ENCODE data around the gene MPIG6B. TPM values are rescaled to one million over a fixed set of nuclear protein-coding genes. Genes with fewer than 3 reads are reported as not detected.

The MPIG6B gene
- total RNA-seq, 6 donors from 2014 or later, result 0.30 to 4.1 (median 1.2) TPM; not detected in 1

- Histone ChIP-seq H3K27ac (no peak overlapping the region), H3K9me3 (no peaks in the 10 kb centered on the region), H3K27me3 (no peaks in the 10 kb centered on the region), H3K36me3 (peaks cover 9 to 75% (median 48%) of the 10 kb centered on the region in 4 donors), H3K4me1 (peaks cover 15 to 28% (median 18%) of the 10 kb centered on the region in 4 donors), H3K4me3 (no peak overlapping the region)
- no peak for TF ChIP-seq EP300 (IDR thresholded peaks at IDR 0.05)
- TF ChIP-seq POLR2AphosphoS5 (IDR thresholded peaks at IDR 0.05), result no peak
- TF ChIP-seq, protein P1, sequence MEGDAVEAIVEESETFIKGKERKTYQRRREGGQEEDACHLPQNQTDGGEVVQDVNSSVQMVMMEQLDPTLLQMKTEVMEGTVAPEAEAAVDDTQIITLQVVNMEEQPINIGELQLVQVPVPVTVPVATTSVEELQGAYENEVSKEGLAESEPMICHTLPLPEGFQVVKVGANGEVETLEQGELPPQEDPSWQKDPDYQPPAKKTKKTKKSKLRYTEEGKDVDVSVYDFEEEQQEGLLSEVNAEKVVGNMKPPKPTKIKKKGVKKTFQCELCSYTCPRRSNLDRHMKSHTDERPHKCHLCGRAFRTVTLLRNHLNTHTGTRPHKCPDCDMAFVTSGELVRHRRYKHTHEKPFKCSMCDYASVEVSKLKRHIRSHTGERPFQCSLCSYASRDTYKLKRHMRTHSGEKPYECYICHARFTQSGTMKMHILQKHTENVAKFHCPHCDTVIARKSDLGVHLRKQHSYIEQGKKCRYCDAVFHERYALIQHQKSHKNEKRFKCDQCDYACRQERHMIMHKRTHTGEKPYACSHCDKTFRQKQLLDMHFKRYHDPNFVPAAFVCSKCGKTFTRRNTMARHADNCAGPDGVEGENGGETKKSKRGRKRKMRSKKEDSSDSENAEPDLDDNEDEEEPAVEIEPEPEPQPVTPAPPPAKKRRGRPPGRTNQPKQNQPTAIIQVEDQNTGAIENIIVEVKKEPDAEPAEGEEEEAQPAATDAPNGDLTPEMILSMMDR (IDR thresholded peaks at IDR 0.05), result no peak
- no peak for TF ChIP-seq POLR2A (IDR thresholded peaks at IDR 0.05)
- WGBS, 2 donors, result 43 to 57% methylated on average over 3 of the region's 3 CpGs
- DNase-seq (no peak), ATAC-seq (ENCODE audit: low FRiP score in 2 of 2) (no peak)
Measured at GRCh38 chr6:31697555-31697954, 25.6 kb upstream of the MPIG6B start.

DNA sequence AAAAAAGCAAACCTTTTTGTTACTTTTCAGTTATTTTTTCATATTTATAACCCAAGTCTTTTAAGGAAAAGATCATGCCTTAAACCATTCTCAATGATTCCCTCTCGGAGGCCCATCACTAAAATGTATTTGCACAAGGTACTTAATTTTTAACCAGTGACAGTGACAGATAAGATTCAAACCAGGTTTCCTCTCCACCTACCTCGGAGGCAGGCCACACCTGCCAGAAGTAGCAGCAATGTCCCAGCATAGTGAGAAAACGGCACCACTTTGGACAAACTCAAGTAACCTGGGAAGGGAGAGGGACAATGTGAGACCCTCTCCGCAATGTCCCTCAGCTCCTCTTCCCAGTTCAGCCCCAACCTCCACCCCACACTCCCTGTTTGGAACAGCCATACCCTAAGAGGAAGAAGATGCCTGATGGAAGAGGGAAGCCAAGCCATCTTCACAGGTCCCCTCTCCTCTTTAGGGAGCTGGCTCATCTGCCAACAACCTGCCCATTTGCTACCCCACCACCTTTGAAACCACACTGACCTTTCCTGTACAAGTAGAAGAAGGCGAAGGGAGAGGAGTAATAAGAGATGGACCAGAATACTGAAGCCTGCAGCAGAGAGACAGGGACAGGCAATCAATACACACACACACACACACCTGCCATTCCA, 22.3 kb upstream of the MPIG6B start:
- H3K36me3 ChIP-seq, result peaks cover 0 to 43% (median 20%) of the 10 kb centered on the region in 4 donors
- no peaks in the 10 kb centered on the region for H3K9me3 ChIP-seq
- H3K27me3 ChIP-seq, result no peaks in the 10 kb centered on the region
- TF ChIP-seq POLR2A (IDR thresholded peaks at IDR 0.05) (no peak), POLR2AphosphoS5 (IDR thresholded peaks at IDR 0.05) (no peak), EP300 (IDR thresholded peaks at IDR 0.05) (no peak)
- H3K27ac ChIP-seq, result peak overlapping the region in 1 of 4 donors; percentile 99
- H3K4me3 ChIP-seq, result peak overlapping the region in 1 of 4 donors; percentile 64
- 76 to 85% methylated on average over 5 of the region's 5 CpGs for WGBS, 2 donors
- peaks cover 21 to 35% (median 23%) of the 10 kb centered on the region in 4 donors for H3K4me1 ChIP-seq
- no peak for DNase-seq
- ATAC-seq (ENCODE audit: low FRiP score in 2 of 2), result no peak

- TF ChIP-seq, protein P1 (IDR thresholded peaks at IDR 0.05), result no peak
- TF ChIP-seq EP300 (IDR thresholded peaks at IDR 0.05), result no peak
- TF ChIP-seq POLR2A (IDR thresholded peaks at IDR 0.05), result no peak
- no peak for TF ChIP-seq POLR2AphosphoS5 (IDR thresholded peaks at IDR 0.05)
- ATAC-seq (ENCODE audit: low FRiP score in 2 of 2) (no peak), DNase-seq (no peak)
- H3K27ac ChIP-seq, result peak overlapping the region; percentile 97 to 99 (median 98)
- peaks cover 21 to 35% (median 23%) of the 10 kb centered on the region in 4 donors for H3K4me1 ChIP-seq
- peak overlapping the region in 3 of 4 donors; percentile 64 to 74 (median 72) for H3K4me3 ChIP-seq
- peaks cover 0 to 33% (median 13%) of the 10 kb centered on the region in 4 donors for H3K36me3 ChIP-seq
- H3K9me3 ChIP-seq, result no peaks in the 10 kb centered on the region
- WGBS, 2 donors, result 27% methylated on average over 6 to 7 of the region's 7 CpGs
- no peaks in the 10 kb centered on the region for H3K27me3 ChIP-seq
Measured at GRCh38 chr6:31701666-31702404, 21.3 kb upstream of the MPIG6B start.

DNA sequence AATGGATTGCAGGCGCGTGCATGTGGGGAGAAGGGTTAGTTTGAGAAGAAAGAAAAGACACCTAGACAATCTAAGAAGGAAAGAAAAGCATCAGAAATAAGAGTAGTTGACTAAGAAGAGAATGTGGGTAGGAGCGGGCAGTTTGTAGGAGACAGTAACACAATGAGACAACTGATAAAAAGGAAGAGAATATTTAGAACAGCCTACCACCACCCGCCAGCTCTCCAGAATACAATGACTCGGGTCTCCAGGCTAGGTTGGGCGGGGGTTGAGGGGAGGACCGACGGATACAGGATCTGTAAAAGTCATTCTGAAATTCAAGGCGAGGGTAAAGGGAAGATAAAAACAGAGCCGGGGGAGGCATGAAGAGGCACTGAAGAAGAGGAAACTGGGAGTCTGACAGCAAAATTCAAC, 20.8 kb upstream of the MPIG6B start:
- TF ChIP-seq, protein P1 (IDR thresholded peaks at IDR 0.05), result no peak
- Histone ChIP-seq H3K4me3 (peak overlapping the region; percentile 64 to 75 (median 73)), H3K36me3 (peaks cover 0 to 30% (median 12%) of the 10 kb centered on the region in 4 donors), H3K27ac (peak overlapping the region; percentile 97 to 99 (median 98)), H3K27me3 (no peaks in the 10 kb centered on the region), H3K4me1 (peaks cover 21 to 35% (median 23%) of the 10 kb centered on the region in 4 donors), H3K9me3 (no peaks in the 10 kb centered on the region)
- DNase-seq (no peak), ATAC-seq (ENCODE audit: low FRiP score in 2 of 2) (peak; percentile 8 to 13)
- WGBS, 2 donors, result 1% methylated on average over 10 of the region's 10 CpGs

Data from upper lobe of left lung (tissue), 6 donors.